Subcutaneous adipose tissue (tissue), 4 donors: ENCODE measurements around the gene DIRAS2. TPM values are rescaled to one million over a fixed set of nuclear protein-coding genes. Genes with fewer than 3 reads are reported as not detected.

Experiments used
- total RNA-seq, 4 donors: library from RNA; depleted of rRNA; stranded (reverse); fragments of >200 nt; gene quantifications; one replicate each; pipeline ENCODE4 v1.1.0, GENCODE V29; 2016
- TF ChIP-seq, protein P1 (sequence below): fragments of 450-650 bp; IDR thresholded peaks from one replicate; pipeline ENCODE4 v1.5.1; 2016; ENCODE audit warnings: low read depth, mild to moderate bottlenecking, control low read depth, antibody characterized with exemption, moderate library complexity

Gene DIRAS2
- total RNA-seq, 4 donors from 2014 or later = 0.34 to 0.44 TPM; not detected in 2

DNA sequence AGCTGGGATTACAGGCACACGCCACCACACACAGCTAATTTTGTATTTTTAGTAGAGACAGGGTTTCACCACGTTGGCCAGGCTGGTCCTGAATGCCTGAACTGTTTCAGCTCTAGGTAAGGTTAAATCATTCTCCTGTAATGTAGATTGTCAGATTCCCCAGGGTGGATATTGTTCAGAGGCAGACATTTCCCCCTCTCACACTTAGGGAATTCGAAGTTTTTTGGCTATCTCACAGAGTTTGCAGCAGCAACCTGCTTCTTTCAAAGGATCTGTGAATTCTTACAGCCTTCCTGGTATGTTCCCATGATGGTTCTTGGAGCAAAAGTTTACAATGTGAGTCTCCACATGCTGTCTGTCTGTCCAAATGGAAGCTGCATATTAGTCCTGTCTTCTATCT lies 15.6 kb upstream of the DIRAS2 start:
- TF ChIP-seq, protein P1, sequence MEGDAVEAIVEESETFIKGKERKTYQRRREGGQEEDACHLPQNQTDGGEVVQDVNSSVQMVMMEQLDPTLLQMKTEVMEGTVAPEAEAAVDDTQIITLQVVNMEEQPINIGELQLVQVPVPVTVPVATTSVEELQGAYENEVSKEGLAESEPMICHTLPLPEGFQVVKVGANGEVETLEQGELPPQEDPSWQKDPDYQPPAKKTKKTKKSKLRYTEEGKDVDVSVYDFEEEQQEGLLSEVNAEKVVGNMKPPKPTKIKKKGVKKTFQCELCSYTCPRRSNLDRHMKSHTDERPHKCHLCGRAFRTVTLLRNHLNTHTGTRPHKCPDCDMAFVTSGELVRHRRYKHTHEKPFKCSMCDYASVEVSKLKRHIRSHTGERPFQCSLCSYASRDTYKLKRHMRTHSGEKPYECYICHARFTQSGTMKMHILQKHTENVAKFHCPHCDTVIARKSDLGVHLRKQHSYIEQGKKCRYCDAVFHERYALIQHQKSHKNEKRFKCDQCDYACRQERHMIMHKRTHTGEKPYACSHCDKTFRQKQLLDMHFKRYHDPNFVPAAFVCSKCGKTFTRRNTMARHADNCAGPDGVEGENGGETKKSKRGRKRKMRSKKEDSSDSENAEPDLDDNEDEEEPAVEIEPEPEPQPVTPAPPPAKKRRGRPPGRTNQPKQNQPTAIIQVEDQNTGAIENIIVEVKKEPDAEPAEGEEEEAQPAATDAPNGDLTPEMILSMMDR = no peak

GRCh38 chr9:90651246-90651645 lies 8.6 kb upstream of the DIRAS2 start:
- TF ChIP-seq, protein P1 = no peak

DNA sequence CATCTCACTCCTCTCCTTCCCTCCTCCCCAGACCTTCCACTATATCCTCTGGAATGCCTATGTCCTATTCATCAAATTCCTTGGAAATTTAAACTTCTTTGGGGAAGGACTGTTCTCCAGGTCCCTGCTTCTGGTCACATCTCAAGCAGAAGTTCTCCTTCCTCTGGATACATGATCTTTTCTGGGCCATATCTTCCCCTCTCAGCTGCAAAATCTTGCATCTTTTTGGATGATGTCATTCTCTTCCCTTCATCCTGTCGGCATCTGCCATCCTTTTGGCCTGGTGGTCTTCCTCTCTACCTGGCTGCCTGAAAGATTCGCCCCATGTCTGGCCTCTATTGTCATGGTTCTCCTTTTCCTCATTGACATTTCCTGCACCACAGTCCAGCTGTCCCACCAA lies 5.2 kb upstream of the DIRAS2 start:
- TF ChIP-seq, protein P1 = no peak

GRCh38 chr9:90645721-90646120 lies 3.1 kb upstream of the DIRAS2 start:
- TF ChIP-seq, protein P1 = no peak

- TF ChIP-seq, protein P1 = no peak
These were observed 638 bp downstream of the DIRAS2 start for GRCh38 chr9:90641884-90642487.

- TF ChIP-seq, protein P1 = no peak
These were observed 1.5 kb downstream of the DIRAS2 start for GRCh38 chr9:90641086-90641485.

DNA sequence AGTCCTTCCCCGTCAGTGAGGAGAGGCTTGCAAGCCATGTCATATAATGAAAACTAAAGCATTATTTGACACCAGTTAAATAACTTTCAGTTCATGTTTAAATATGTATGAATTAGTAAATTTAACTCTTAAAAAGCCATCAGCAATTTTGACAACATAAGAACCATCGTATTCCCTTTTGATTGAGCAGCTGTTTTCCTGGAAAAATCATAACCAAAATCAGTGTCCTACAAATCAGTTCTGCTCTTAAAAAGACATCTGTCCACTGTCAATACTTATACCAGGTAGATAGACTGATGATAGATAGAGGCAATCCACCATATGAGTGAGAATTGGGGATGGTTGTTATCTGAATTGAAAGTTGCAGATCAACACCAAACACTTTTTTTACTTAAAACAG lies 2.3 kb downstream of the DIRAS2 start:
- TF ChIP-seq, protein P1 = no peak
